NCI-H526 (cell line): ENCODE data around the gene YJU2.
"Not testable (repeated sequence)": the region's sequence is repeated elsewhere in the genome, so short reads cannot be mapped to it uniquely, and the experiment has no call there.

Experiments used
- DNase-seq, 2 experiments: peaks; one replicate each; lab custom pipeline; 2025; lab: John Stamatoyannopoulos, UW

The YJU2 gene

DNA sequence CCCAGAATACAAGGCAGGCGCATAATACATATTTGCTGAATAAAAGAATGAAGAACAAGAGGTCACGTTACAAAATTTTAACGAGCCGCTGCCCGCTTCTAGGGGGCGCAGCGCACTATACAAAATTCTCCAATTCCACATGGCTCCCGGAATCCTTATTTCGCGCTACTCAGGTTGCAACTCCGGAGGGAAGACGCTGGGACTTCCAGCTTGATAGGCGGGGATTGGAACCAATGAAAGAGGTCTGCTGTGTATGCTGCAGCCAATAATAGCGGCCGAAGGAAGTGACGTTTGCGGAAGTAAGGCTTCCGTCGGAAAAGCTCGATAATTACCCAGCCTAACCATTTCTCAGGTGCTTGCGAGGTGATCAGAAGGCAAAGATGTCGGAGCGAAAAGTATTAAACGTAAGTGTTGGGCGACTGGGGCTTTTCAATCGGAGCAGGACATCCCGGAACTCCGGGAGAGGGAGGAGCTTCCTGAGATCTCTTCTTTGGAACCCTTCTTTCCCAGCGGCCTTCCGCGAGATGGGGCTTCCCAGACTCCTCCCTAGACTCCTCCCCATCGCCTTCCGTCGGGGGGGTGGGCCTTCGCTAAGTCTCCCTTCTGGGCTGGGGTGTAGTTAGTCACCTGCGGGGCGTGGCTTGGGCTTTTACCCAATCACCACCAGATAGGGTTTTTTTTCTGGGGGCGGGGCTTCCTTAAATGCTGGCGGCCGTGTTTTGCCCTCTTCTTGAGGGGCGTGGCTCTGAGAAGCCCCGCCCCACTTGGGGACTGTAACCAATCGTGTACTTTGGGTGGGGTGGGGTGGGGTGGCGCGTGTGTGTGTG, at the start of gene YJU2:
TSS of gene YJU2 (plus strand) at position 314 of the 827 bp plus-strand sequence. CDS start at position 381, 67 bp downstream.
- DNase-seq: peak; percentile 96 to 99

DNA sequence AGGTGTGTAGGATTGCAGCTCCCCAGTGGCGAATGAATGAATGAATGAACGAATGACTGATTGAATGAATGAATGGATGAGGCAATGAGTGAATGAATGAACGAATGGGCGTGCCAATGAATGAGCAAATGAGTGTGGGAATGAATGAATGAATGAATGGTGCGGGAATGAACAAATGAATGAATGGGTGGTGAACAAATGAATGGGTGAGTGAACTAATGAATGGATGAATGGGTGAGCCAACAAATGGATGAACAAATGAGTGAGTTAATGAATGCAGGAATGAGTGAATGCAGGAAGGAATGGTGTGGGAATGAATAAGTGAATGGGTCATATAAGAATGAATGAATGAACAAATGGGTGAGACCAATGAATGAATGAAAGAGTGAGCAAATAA, 49.7 kb upstream of the YJU2 start:
- no peak for DNase-seq

DNA sequence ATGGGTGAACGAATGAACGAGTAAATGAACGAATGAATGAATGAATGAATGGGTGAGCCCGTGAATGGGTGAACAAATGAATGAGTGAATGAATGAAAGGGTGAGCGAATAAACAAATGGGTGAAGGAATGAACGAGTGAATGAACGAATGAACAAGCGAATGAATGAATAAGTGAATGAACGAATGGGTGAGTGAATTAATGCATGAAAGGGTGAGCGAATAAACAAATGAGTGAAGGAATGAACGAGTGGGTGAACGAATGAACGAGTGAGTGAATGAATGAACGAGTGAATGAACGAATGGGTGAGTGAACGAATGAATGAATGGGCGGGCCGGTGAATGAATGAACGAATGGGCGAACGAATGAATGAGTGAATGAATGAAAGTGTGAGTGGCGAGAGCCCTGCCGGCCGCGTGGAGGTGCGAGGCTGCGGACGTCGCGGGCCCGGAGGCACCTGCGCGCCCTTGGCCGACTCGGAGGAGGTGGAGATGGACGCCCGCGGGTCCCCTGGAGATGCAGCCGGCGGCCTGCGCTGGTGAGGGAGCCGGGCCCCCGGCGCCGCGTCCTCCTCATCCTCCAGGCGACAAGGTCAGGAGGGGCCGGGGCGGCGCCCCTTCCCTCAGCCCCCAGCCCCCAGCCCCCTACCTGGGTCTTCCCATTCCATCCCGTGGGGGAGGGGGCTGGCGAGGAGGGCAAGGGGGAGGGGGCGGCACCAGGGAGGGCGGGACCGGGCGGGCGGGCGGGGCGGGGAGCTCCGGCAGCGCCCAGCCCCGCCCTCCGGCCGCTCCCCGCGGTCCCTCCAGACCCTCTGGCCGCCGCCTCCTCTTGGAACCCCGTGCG, 49.0 kb upstream of the YJU2 start:
- DNase-seq: peak in 1 of 2 experiments; percentile 37

DNA sequence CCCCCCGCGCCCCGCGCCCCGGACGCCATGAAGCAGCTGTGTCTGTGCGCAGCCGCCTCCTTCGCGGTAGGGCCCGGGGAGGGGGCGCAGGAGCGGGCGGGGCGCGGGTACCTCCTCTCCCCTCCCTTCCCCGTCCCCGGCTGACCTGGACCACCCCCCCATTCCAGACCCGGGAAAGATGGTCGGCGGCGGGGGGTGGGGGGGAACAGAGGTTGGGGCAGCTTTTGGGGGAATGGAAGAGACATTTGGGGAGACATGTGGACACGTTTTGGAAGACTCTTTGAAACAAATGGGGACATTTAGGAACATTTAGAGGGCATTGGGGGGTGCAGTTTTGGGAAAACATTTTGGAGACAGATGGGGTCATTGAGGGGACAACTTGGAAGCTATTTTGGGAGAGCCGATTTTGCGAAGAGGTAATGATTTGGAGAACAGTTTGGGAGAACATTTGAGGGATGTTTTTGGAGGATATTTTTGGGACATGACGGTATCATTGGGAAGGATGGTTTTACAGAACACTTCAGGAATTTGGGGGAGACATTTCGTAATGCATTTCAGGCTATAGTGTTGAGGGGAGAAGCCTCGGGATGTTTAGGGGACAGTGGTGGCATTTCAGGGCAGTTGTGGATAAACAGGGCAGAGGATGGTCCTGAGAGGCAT, 48.3 kb upstream of the YJU2 start:
- no peak for DNase-seq

DNA sequence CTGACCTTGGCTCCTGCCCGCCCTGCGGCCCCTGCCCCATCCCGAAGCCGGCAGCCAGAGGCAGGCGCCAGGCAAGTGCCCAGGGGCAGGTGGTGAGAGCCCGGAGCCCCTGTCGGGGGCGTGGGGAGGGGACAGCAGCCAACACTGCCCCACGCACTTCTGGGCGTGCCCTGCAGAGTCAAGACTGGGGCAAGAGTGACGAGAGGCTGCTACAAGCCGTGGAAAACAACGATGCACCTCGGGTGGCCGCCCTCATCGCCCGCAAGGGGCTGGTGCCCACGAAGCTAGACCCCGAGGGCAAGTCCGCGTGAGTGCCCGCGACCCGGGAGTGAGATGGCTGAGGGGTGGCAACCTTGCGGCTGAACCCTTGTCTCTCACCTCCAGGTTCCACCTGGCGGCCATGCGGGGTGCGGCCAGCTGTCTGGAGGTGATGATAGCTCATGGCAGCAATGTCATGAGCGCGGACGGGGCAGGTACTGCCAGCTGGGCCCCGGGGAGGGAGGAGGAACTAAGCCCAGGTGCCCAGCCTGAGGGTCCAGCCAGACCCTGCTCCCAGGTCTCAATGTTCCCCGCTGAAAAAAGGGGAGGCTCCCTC, 47.1 kb upstream of the YJU2 start:
- DNase-seq: peak in 1 of 2 experiments; percentile 56

DNA sequence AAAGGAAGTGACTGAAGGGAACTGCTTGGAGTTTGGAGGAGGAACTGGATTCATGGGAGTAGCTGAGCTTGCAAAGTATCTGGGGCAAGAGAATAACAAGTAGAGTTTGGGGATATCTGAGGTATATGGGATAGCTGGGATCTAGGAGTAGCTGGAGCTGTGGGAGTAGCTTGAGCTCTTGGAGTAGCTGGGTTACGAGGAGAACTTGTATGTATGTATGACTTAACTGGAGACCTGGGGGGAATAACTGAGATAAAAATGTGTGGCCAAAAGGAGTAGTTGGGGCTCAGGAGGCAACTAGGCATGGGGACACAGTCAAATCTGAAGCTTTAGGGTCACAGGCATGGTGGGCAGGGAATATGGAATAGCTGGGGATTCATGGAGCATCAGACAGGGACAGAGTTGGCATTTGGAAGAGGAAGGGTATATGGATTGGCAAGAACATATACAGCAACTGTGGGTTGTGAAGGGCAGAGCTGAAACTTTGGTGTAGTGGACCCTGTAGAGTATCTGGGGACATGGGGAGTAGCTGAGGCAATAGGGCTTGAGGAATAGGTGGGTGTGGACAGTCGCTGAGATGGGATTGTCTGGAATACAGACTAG, 45.8 kb upstream of the YJU2 start:
- no peak for DNase-seq

DNA sequence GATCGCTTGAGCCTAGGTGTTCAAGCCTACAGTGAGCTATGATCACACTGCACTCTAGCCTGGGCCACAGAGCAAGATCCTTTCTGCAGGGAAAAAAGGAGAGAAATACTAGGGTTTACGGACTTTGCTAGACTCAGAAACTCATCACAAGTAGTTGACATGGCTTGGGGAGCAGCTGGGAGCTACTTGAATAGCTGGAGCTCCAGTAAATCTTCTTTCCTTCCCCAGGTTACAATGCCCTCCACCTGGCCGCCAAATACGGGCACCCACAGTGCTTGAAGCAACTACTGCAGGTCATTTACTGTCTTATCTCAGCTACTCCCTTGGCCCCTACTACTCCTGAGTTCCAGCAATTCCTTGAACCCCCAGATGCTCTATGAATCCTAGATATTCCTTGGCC, 45.1 kb upstream of the YJU2 start:
- no peak for DNase-seq

DNA sequence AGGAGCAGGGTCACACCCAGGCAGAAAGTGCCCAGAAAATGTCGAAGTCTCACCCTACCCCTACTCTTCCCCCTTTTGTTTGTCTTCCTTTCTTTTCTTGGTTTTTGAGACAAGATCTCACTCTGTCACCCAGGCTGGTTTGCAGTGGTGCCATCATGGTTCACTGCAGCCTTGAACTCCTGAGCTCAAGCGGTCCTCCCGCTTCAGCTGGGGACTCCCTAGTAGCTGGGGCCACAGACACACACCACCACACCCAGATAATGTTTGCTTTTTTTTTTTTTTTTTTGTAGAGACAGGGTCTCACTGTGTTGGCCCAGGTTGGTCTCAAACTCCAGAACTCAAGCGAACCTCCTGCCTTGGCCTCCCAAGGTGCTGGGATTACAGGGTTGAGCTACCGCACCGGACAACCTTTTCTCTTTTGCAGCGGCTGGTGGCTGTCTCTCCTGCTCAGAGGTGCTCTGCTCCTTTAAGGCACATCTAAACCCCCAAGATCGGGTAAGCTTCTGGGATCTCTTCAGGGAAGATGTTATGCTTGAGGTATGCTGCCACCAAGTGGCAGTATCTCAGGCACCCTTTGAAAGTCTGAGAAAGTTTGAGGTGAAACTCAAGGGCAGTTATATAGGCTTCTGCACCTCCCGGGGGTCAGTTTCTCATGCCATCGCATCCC, 39.9 kb upstream of the YJU2 start:
- no peak for DNase-seq

DNA sequence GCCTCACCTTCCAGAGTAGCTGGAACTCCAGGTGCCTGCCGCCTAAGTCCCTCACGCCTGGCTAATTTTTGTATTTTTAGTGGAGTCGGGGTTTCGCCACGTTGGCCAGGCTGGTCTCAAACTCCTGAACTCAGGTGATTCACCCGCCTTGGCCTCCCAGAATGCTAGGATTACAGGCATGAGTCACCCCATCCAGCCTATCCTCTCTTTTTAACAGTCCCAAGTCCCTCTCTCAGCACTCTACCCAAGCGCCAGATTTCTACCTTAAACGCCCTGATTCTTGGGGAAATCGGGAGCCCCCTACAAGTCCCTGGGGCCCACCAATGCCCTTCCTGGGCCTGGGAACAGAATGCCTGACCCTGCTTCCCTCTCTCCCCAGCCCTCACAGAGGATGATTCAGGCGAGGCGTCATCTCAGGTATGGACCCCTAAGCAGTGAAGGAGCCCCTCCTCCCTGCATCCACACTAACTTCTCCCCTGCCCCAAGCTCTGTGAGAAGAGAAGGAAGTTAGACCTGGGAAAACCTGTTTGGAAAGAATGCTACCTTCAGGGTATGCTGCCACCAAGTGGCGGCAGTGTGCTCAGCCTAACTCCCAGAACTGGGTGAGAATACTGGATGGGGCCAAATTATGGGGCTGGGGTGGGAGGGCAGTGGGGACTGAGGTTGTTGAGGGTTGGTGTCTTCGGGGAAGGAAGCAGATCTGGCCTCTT, 38.3 kb upstream of the YJU2 start:
- DNase-seq: peak in 1 of 2 experiments; percentile 39

DNA sequence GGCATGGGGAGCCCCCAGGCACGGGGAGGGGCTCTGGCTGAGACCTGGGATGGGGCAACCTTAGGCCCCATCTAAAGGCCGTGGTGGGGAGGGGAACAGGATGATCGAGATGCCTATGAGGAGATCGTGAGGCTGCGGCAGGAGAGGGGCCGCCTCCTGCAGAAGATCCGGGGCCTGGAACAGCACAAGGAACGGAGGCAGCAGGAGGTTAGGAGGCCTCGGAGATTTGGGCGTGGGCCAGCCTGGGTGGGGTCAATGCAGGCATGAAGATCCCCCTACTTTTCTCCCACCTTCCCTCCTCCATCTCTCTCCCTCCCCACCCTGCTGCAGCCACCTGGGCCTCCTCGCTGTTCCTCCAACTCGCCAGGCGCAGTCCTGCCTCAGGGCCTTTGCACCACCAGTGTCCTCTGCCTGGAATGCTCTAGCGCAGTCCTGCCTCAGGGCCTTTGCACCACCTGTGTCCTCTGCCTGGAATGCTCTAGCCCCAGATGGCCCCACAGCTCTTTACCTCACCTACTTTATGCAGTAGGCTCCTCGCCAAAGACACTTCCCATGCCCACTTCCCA, 36.6 kb upstream of the YJU2 start:
- DNase-seq: no peak

DNA sequence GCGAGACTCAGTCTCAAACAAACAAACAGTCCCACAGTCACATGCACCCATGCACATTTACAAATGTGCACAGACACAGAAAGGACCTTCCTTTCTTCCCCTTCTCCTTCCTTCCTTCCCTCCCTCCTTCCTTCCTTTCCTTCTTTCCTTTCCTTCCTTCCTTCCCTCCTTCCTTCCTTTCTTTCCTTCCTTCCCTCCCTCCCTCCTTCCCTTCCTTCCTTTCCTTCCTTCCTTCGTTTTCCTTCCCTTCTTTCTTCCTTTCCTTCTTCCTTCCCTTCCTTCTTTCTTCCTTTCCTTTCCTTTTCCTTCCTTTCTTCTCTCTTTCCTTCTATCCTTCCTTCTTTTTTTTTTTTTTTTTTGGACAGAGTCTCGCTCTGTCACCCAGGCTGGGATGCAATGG, 33.8 kb upstream of the YJU2 start:
- no peak for DNase-seq

DNA sequence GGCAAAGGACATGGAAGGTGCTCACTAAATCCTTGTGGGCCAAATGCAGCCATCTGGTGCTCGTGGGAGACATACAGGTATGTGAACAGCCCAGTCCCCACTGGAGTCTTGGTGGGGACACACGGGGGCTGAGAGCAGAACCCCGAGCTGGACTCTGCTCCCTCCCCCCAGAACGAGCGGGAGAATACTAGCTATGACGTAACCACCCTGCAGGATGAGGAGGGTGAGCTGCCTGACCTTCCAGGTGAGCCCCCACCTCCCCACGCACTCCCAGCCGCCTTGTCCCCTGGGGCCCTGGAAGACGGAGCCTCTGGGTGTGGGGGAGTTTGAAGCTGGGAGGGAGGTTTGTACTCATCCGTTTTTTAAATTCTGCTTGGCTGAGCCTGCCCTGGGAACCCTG, 31.1 kb upstream of the YJU2 start:
- DNase-seq: no peak

DNA sequence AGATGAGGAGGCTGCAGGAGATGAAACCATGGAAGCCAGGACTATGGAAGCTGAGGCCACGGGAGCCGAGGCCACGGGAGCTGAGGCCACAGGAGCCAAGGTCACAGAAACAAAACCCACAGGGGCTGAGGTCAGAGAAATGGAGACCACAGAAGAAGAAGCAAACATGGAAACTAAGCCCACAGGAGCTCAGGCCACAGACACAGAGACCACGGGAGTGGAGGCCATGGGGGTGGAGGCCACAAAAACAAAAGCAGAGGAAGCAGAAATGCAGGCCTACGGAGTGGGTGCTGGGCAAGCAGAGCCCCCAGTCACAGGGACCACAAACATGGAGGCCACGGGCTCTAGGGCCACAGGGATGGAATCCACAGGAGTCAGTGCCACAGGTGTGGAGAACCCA, 30.0 kb upstream of the YJU2 start:
- no peak for DNase-seq

DNA sequence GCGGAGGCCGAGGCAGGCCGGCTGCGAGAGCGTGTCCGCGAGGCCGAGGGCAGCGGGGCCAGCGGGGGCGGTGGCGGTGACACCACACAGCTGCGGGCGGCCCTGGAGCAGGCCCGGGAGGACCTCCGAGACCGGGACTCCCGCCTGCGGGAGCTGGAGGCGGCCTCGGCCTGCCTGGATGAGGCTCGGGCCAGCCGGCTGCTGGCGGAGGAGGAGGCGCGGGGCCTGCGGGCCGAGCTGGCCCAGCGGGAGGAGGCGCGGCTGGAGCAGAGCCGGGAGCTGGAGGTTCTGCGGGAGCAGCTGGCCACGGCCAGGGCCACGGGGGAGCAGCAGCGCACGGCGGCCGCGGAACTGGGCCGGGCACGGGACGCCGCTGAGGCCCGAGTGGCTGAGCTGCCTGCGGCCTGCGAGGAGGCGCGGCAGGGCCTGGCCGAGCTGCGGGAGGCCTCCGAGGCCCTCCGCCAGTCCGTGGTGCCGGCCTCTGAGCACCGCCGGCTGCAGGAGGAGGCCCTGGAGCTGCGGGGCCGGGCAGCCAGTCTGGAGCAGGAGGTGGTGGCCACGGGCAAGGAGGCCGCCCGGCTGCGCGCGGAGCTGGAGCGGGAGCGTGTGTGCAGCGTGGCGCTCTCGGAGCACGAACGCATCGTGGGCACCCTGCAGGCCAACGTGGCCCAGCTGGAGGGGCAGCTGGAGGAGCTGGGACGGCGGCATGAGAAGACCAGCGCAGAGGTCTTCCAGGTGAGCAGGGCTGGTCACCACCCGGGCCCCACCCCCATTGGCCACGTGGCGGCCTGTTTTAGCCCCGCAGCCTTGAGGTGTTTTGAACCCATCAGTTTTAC, 29.2 kb upstream of the YJU2 start:
- no peak for DNase-seq

DNA sequence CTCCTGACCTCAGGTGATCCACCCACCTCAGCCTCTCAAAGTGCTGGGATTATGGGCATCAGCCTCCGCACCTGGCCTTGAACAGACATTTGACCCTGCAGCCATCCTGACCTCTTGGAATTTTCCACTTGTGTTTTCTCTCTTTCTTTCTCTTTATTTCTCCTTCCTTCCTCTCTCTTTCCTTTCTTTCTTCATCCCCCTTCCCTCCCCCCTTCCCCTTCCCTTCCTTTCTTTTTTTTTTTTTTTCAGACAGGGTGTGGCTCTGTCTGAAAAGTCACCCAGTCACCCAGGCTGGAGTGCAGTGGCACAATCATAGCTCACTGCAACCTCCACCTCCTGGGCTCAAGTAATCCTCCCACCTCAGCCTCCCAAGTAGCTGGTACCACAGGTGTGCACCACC, 28.4 kb upstream of the YJU2 start:
- DNase-seq: not testable (repeated sequence)

DNA sequence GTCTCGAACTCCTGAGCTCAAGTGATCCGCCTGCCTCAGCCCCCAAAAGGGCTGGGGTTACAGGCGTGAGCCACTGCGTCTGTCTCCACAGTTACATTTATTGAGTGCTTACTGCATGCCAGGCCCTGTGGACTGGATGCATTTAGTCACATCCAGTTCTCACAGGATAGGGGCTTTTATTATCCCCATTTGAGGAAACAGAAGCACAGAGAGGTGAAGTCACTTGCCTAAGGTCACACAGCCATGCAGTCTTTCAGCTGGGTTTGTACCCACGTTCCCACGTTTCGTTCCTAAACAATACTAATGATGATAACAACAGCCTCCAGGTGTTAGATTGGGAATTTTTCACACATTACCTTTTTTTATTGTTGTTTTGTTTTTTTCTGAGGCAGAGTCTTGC, 26.7 kb upstream of the YJU2 start:
- no peak for DNase-seq

DNA sequence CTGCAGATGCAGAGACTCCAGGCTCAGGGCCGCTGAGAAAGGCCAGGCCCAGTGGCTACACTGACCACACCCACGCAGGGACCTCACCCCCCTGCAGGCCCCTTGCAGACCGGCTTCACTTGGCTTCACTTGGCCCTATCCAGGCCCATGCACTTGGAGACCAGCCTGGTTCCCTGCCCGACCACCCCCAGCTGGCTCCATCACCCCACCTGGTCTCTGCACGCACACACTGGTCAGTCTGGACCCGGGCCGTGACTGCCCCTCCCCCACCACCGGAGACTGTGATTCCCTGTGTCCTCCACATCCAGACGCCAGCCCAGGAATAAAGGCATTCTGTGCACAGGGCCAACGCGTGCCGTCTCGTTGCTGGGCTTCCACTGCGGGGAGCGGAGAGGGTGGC, 22.4 kb upstream of the YJU2 start:
- DNase-seq: no peak

DNA sequence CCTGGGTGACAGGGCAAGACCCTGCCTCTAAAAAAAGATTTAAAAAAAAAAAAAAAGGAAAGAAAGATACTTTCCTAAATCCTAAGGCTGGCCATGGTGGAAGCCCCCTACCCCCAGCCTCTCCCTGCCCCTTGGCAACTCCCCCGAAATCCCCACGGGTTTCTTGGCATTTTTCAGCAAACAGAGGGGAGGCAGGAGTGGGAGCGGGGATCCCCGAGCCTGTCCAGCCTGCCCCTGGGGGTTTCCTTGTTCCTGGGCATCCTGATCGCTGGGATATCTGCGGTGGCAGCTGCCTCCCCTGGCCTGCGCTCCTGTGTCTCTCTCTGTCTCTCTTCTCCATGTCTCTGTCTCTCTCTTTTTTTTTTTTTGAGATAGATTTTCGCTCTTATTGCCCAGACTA, 21.0 kb upstream of the YJU2 start:
- DNase-seq: no peak

DNA sequence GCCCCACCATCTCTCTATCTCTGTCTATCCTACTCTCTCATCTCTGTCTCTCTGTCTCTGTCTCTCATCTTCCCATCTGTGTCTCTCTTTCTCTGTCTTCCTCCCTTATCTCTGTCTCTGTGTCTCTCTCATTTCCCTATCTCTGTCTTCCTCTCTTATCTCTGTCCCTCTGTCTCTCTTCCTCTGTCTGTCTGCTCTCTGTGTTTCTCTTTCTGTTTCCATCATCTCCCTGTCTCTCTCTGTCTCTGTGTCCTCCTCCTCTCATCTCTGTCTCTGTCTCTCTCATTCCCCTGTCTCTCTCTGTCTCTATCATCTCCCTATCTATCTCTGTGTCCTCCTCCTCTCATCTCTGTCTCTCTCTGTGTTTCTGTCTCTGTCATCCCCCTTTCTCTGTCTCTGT, 19.1 kb upstream of the YJU2 start:
- DNase-seq: no peak
